GM19099 (cell line): ENCODE results near the gene SBK3.

Experiments used
- POLR2A ChIP-seq: IDR thresholded peaks from 3 replicates; pipeline ENCODE4 v1.6.1; 2011; ENCODE audit warnings: low read depth; ENCODE audit not compliant: insufficient read length; ENCODE audit errors: extremely low read depth

The SBK3 gene

DNA sequence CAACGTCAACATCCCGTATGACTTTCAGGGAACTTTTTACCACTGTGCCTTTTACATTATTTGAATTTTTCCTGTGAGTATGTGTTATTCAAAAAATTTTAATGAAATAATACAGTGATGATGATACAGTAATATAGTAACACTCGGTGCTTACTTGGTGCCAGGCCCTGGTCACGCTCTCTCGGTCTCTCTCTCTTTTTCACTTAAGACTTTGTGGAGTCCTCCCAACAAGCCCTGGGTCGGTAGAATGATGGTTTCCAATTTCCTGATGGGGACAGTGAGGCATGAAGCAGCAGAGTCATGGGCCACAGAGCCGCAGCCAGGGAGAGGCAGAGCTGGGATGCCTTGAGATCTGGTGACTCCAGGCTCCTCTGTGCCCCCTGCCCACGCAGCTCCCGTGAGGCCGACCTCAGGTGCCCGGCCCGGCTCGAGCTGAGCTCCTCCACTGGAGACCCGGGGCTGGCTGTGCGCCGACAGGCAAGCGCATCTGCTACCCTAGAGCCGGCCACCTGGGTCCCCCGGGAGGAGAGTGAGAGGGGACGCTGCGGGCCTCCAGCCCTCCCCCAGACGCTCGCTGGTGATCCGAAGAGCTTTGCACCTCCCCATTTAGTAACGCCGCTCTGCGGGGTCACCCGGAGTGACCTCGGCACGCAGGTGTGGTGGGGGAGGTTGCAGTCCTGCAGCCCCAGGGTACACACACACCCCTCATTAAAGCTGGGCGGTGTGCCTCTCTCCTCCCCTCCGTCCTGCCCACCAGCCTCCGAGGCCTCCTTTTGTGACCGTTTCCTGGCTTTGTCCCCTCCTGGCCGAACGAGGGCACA lies 4.4 kb upstream of the SBK3 start:
- TF ChIP-seq POLR2A: no peak

DNA sequence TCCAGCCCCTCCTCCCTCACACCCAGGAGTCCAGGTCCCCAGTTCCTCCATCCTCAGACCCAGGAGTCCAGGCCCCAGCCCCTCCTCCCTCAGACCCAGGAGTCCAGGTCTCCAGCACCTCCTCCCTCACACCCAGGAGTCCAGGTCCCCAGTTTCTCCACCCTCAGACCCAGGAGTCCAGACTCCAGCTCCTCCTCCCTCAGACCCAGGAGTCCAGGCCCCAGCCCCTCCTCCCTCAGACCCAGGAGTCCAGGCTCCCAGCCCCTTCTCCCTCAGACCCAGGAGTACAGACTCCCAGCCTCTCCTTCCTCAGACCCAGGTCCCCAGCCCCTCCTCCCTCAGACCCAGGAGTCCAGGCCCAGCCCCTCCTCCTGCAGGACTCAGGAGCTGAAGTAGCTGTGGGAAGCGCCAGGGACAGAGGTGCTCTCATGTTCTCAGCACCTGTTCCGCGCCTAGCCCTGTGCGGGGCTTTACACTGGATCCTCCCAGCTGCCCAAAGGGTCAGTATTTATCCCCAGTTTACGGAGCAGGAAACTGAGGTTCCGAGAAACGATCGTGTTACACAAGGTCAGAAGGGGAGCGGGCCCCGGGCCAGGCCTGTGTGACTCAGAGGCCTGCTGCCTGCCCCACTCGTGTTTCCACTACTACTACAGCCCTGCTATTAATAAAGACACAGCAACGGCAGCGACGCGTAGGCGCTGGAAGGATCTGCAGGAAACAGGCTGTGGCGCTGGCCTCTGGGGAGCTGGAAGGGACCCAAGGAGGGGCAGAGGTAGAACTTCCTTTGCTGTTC lies 1.7 kb upstream of the SBK3 start:
- TF ChIP-seq POLR2A: no peak

DNA sequence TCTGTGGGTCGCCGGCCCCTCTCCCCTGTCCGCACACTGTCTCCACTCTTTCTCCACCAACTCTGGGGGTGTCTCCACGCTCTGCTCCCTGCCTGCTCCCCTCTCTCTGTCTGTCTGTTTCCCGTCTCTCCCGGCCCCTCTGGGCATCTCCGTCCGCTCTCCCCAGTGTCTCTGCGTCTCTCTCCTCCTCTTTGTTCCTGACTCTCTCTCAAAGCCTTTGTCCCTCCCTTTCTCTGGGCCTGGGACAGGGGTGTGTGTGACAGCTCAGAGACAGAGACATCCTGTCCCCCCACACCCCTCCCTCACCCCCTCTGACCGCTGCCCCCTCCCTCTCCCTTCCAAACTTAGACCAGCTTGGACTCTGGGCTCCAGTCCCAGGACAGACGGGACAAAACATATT lies 668 bp upstream of the SBK3 start:
- TF ChIP-seq POLR2A: no peak

DNA sequence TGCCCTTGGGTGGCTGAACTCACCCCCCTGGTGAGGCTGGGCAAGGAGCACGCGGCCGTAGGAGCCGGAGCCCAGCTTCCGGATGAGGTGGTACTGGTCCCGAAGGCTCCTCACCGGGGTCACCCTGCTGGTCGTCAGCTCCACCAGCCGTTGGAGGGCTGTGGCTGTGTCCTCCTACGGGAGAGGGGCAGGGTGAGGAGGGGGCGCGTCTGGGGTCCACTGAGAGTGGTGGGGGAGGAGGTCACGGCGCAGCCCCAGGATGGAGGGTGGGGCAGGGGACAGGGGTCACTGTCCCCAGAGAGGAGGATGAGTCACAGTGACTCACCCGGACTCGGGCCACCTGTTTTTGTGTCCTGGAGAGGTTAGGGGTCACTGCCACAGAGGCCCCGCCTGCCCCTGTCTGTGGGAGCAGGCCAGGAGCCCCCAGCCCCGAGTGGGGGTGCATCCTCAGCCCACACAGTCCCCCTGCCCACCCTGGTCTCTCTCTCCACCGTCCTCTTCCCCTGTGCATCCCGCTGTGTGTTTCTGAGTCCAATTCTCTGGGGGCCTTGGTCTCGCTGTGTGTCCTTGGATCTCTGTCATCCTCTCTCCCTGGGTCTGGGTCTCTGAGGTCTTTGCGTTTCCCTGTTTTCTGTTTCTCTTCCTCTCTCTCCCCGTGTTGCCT lies 435 bp downstream of the SBK3 start:
- no peak for TF ChIP-seq POLR2A

DNA sequence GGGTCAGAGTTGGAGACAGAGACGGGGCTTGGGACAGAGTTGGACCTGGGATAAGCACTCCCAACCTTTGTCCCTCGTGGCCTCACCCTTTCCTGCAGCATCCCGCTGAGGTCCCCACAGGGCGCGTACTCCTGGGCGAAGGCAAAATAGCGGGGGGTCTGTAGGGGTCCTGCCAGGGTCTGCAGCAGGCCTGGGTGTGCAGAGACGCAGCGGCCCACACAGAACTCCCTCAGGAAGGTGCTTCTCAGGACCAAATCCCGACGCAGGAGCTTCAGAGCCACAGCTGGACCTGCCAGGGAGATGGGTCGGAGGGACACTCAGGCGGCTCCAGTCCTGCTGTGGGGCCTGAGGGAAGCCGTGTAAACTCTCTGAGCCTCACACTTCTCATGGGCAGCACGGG lies 1.3 kb downstream of the SBK3 start:
- no peak for TF ChIP-seq POLR2A

DNA sequence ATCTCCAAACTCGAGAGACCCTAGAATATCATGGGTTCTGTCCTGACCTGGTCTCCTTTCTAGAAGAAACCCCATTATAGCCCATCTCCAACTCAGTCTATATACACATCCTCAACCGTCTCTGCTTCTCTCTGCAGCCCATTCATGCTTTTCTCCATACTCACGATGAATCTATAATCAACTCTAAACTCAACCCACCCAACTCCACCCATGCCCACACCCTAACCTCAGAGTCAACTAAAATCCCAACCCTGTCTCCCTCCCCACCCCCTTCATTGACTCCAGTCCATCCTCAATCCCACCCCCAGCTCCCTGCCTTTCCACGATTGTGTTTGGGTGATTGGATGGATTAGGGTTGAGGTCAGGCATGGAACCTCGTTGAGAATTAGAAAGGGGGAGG lies 1.8 kb downstream of the SBK3 start:
- no peak for TF ChIP-seq POLR2A

DNA sequence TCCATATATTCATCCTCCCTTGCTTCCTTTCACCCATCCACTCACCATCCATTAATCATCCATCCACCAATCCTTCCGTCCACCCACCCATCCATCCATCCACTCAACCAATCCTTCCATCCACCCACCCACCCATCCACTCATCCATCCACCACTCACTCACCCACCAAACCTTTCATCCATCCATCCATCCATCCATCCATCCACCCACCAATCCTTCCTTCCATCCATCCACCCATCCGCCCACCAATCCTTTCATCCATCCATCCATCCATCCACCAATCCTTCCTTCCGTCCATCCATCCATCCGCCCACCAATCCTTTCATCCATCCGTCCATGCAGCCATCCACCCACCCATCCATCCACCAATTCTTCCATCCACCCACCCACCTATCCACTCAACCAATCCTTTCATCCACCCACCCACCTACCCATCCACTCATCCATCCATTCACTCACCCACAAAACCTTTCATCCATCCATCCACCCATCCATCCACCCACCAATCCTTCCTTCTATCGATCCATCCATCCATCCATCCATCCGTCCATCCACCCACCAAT lies 3.0 kb downstream of the SBK3 start:
- no peak for TF ChIP-seq POLR2A

DNA sequence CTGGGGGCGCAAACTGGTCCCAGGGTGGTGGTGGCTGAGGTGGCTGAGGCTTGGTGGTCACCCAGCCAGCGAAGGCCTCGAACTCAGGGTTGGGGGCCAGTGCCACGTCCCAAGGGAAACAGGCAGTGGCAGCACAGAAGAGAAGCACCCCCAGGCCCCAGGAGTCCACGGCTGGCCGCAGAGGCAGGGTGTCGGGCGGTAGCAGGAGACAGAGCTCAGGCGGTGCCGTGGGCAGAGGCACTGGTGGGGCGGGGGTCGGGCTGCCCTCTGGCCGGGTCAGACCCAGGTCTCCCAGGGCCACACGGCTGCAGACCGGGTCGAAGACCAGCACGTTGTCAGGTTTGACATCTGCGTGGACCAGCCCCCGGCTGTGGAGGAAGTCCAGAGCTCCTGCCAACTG lies 4.3 kb downstream of the SBK3 start:
- TF ChIP-seq POLR2A: no peak

DNA sequence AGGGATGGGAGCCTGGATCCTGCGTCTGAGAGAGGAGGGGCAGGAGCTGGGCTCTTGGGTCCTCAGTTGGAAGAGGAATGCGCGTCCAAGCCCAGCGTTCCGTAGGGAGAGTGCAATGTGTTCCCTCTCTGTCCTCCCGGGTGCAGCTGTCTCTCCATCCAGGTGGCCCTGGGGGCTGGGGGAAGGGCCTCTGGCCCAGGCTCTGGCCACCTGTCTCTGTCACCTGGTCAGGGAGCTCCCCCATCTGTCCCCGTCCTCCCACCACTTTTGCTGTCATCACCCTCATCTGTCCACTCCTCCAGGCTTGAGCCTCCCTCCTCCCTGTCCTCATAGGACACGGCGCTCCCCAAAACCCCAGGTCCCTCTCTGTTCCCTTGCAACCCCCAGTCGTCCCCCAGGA lies 4.7 kb downstream of the SBK3 start:
- TF ChIP-seq POLR2A: no peak

DNA sequence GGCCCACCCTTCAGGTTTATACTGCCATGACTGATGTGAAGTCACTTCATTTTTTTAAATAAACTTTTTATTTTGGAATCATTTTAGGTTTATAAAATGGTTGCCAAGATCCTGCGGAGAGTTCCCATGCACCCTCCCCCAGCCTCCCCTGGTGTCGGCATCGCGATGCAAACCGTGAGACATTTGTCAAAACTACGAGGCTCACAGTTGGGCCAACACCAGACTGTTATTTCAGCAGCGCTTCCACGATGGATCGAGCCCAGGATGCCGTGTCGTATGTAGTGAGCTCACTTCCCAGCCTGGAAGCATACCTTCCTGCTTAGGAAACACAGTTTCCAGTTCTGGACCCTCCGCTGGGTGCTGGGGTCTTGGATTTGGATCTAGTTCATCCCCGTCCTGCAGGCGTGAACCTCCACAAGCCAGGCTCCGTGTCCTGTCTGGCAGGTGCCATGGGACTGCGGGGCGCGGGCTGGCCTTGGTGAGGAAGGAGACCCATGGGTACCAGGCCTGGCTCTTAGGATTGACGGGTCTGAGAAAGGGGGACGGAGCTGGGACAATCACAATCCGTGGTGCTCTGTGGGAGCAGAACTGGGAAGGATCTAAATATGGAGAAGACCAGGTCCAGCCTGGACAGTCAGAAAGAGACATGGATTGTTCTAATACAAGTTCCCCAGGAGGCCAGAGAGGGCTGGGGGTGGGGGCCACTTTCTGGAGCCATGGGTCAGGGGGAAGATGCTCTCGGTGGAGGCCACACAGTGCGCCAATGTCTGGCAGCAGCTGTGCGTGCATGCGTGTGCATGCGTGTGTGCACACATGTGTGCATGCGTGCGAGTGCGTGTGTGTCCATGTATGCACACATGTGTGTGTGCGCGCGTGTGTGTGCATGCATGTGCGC lies 6.0 kb downstream of the SBK3 start:
- no peak for TF ChIP-seq POLR2A

DNA sequence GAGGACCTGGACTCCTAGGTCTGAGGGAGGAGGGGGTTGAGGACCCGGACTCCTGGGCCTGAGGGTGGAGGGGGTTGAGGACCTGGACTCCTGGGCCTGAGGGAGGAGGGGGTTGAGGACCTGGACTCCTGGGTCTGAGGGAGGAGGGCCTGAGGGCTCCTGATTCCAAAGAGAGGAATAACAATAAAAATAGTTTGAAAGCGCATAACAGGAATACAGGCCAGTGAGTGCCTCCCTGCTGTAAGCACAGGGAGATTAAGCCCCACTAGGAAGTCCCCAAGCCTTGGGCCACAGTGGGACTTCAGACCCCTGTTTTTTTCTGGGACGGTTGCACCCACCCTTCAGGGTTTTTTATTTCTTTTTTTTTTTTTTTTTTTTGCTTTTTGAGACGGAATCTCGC lies 7.2 kb downstream of the SBK3 start:
- no peak for TF ChIP-seq POLR2A

DNA sequence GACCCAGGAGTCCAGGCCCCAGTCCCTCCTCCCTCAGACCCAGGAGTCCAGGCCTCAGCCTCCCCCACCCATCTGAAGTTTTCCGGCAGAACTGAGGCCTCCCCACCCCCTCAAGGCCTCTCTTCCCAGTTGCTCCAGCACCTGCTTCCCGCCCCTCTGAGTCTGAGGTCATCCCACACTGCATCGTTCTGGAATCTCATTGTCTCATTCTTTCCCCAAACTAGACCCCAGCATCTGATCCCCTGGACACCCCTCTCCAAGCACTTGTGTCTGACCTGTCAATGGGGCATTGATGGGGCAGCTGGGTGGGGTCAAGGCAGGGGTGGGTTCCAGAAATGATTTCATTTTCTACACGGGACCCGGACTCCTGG lies 7.6 kb downstream of the SBK3 start:
- no peak for TF ChIP-seq POLR2A

DNA sequence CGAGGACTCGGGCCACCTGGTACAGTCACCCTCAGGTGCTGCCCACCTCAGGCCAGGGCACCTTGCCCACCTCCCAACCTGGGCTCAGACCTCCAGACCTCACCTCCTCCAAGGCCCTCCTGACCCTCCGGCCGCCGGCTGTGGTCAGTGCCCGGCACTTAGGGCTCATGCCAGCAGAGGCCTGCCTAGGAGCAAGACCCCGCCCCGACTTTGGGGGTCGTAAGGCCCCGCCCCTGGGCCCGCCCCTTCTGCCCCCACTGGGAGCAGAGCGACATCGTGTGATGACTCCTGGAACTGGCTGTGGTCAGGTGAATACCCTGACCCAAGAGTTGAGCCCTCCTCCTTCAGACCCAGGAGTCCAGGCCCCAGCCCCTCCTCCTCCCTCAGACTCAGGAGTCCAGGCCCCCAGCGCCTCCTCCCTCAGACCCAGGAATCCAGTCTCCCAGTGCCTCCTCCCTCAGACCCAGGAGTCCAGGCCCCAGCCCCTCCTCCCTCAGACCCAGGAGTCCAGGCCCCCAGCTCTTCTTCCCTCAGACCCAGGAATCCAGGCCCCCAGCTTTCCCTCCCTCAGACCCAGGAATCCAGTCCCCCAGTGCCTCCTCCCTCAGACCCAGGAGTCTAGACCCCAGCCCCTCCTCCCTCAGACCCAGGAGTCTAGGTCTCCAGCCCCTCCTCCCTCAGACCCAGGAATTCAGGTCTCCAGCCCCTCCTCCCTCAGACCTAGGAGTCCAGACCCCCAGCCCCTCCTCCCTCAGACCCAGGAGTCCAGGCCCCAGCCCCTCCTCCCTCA lies 8.2 kb downstream of the SBK3 start, which contains the start of gene SBK2:
Gene SBK2 (minus strand): TSS at position 183 of the 790 bp plus-strand sequence. CDS start 839 bp downstream, outside the sequence.
- no peak for TF ChIP-seq POLR2A

DNA sequence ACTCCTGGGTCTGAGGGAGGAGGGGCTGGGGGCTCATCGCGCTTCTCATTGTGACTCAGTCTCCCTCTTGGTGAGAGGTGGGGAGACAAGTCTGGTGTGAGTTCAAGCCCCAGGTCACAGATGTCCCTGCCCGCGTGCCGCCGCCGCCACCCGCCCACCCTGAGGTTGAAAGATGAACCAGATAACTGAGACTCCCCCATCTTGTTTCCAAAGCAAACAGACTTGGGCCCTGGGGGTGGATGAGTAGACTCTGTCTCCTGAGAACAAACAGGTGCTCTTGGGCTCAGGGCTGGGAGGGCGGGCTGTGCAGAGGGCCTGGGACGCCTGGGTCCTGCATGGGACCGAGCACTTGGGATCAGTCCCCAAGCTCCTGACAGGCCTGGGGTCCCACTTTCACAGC lies 9.0 kb downstream of the SBK3 start:
- no peak for TF ChIP-seq POLR2A

DNA sequence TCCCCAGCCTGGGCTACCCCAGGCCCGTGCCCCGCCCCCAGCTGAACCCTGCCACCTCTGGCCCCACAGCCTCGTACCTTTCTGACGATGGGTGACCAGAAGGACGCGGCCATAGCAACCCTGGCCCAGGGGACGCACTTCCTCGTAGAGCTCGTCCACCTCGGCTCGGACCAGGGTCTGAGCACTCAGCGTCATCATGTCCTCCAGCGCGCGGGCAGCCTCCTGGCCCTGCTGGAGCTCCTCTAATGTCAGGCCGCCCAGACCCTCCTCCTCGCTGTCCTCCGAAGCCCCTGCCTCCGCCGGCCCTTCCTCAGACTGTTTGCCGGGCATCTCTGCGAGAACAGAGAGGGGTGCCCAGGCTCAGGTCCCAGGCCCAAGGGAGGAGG lies 9.4 kb downstream of the SBK3 start:
- TF ChIP-seq POLR2A: no peak
